ENCODE data around the gene ZNF275. TPM values are rescaled to one million over a fixed set of nuclear protein-coding genes. Genes with fewer than 3 reads are reported as not detected.

ZNF275 gene
- total RNA-seq, 2 donors from 2014 or later, result 16.3 to 58.6 TPM

- 100% methylated on average over 1 of the region's 1 CpG for WGBS
- Histone ChIP-seq H3K4me3 (no peak overlapping the region), H3K27me3 (replicated peaks; ENCODE audit: insufficient read depth) (no peaks in the 10 kb centered on the region), H3K27ac (no peak overlapping the region), H3K36me3 (no peaks in the 10 kb centered on the region), H3K4me1 (replicated peaks) (no peaks in the 10 kb centered on the region), H3K9me3 (no peaks in the 10 kb centered on the region)
- DNase-seq (ENCODE audit: low spot score), result no peak
- TF ChIP-seq POLR2AphosphoS5 (IDR thresholded peaks at IDR 0.05), result no peak
- TF ChIP-seq CTCF (IDR thresholded peaks at IDR 0.05), result no peak
- TF ChIP-seq POLR2A (IDR thresholded peaks at IDR 0.05), result no peak
- intact Hi-C loops (cut with DNase I), result no loop called here
Observed at GRCh38 chrX:153357877-153358276, 23.9 kb downstream of the ZNF275 start.

- no peaks in the 10 kb centered on the region for H3K36me3 ChIP-seq
- no peak for TF ChIP-seq CTCF (IDR thresholded peaks at IDR 0.05)
- TF ChIP-seq POLR2AphosphoS5 (IDR thresholded peaks at IDR 0.05), result no peak
- TF ChIP-seq POLR2A (IDR thresholded peaks at IDR 0.05), result no peak
- intact Hi-C loops (cut with DNase I), result no loop called here
- no peak overlapping the region for H3K4me3 ChIP-seq
- WGBS, result 57% methylated on average over 2 of the region's 2 CpGs
- no peaks in the 10 kb centered on the region for H3K27me3 ChIP-seq (replicated peaks; ENCODE audit: insufficient read depth)
- H3K9me3 ChIP-seq, result no peaks in the 10 kb centered on the region
- DNase-seq (ENCODE audit: low spot score), result no peak
- H3K27ac ChIP-seq, result no peak overlapping the region
- H3K4me1 ChIP-seq (replicated peaks), result no peaks in the 10 kb centered on the region
Observed at GRCh38 chrX:153361781-153362397, 27.9 kb downstream of the ZNF275 start.

- Histone ChIP-seq H3K4me1 (replicated peaks) (no peaks in the 10 kb centered on the region), H3K9me3 (no peaks in the 10 kb centered on the region), H3K36me3 (no peaks in the 10 kb centered on the region), H3K27ac (no peak overlapping the region), H3K4me3 (no peak overlapping the region), H3K27me3 (replicated peaks; ENCODE audit: insufficient read depth) (no peaks in the 10 kb centered on the region)
- intact Hi-C loops (cut with DNase I), result no loop called here
- WGBS, result 85% methylated on average over 4 of the region's 4 CpGs
- TF ChIP-seq POLR2AphosphoS5 (IDR thresholded peaks at IDR 0.05), result no peak
- TF ChIP-seq CTCF (IDR thresholded peaks at IDR 0.05), result no peak
- TF ChIP-seq POLR2A (IDR thresholded peaks at IDR 0.05), result no peak
- DNase-seq (ENCODE audit: low spot score), result no peak
Observed at GRCh38 chrX:153365670-153366069, 31.7 kb downstream of the ZNF275 start.

GRCh38 chrX:153366119-153366518 lies 32.2 kb downstream of the ZNF275 start:
- DNase-seq (ENCODE audit: low spot score), result no peak
- no peaks in the 10 kb centered on the region for H3K36me3 ChIP-seq
- TF ChIP-seq CTCF (IDR thresholded peaks at IDR 0.05) (no peak), POLR2A (IDR thresholded peaks at IDR 0.05) (no peak), POLR2AphosphoS5 (IDR thresholded peaks at IDR 0.05) (no peak)
- WGBS, result 76% methylated on average over 3 of the region's 3 CpGs
- intact Hi-C loops (cut with DNase I), result no loop called here
- H3K27me3 ChIP-seq (replicated peaks; ENCODE audit: insufficient read depth), result no peaks in the 10 kb centered on the region
- H3K4me3 ChIP-seq, result no peak overlapping the region
- H3K27ac ChIP-seq, result no peak overlapping the region
- H3K4me1 ChIP-seq (replicated peaks), result no peaks in the 10 kb centered on the region
- H3K9me3 ChIP-seq, result no peaks in the 10 kb centered on the region

- Histone ChIP-seq H3K36me3 (no peaks in the 10 kb centered on the region), H3K9me3 (no peaks in the 10 kb centered on the region), H3K27me3 (replicated peaks; ENCODE audit: insufficient read depth) (no peaks in the 10 kb centered on the region), H3K4me3 (no peak overlapping the region), H3K4me1 (replicated peaks) (no peaks in the 10 kb centered on the region), H3K27ac (no peak overlapping the region)
- no peak for TF ChIP-seq CTCF (IDR thresholded peaks at IDR 0.05)
- no peak for DNase-seq (ENCODE audit: low spot score)
- 72% methylated on average over 5 of the region's 5 CpGs for WGBS
- intact Hi-C loops (cut with DNase I), result no loop called here
Observed at GRCh38 chrX:153366878-153367538, 33.1 kb downstream of the ZNF275 start.
